HT1080 (cell line): ENCODE results near the gene WSB1. TPM values are rescaled to one million over a fixed set of nuclear protein-coding genes. Genes with fewer than 3 reads are reported as not detected.
"Not testable (repeated sequence)": the region's sequence is repeated elsewhere in the genome, so short reads cannot be mapped to it uniquely, and the experiment has no call there.

Experiments used
- DNase-seq: peaks from one replicate; pipeline ENCODE4 v3.0.0-alpha.2; 2015; ENCODE audit warnings: low read depth
- polyA plus RNA-seq, 2 experiments: library from polyadenylated mRNA; depleted of rRNA; stranded (reverse); fragments of >200 nt; gene quantifications; 2 replicates each; pipeline ENCODE4 v1.2.3, GENCODE V29; 2015
- total RNA-seq: library from RNA; depleted of rRNA; stranded (reverse); fragments of >200 nt; shearing (Covaris generic); gene quantifications from 2 replicates; pipeline ENCODE4 v1.2.3, GENCODE V29; 2014; rRNA removed

The WSB1 gene, protein sequence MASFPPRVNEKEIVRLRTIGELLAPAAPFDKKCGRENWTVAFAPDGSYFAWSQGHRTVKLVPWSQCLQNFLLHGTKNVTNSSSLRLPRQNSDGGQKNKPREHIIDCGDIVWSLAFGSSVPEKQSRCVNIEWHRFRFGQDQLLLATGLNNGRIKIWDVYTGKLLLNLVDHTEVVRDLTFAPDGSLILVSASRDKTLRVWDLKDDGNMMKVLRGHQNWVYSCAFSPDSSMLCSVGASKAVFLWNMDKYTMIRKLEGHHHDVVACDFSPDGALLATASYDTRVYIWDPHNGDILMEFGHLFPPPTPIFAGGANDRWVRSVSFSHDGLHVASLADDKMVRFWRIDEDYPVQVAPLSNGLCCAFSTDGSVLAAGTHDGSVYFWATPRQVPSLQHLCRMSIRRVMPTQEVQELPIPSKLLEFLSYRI
- total RNA-seq: 31.7 and 62.4 TPM in 2 replicates
- 29.0 and 30.2 TPM in 2 replicates for polyA plus RNA-seq (2015; cell fraction: cytosol; rRNA removed)
- polyA plus RNA-seq (2015; cell fraction: nucleus; rRNA removed): 444 and 485 TPM in 2 replicates

DNA sequence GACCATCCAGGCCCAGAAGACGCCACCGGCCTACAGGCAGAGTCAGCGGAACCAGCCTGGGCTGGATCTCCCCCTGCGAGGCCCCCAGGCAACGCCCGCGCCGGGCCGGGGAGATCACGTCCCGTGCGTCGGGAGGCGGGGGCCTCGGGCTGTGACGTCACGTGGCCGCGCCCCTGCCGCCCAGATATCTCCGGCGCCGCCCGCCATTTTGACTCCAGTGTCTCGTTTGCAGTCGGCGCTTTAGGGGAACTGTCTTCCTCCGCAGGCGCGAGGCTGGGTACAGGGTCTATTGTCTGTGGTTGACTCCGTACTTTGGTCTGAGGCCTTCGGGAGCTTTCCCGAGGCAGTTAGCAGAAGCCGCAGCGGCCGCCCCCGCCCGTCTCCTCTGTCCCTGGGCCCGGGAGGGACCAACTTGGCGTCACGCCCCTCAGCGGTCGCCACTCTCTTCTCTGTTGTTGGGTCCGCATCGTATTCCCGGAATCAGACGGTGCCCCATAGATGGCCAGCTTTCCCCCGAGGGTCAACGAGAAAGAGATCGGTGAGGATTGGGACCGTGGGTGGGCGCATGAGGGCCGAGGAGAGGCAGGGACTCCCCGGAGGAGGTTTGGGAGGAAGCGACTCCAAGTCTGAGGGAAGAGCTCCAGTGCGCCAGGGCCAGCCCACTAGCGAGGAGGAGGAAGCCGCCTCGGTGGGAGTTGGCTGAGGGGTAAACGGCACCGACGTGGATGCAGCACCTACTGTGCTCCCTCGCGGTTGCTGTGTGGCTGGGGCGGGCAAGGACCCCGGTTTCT, at the start of gene WSB1:
Gene WSB1, plus strand, starts transcription at position 217 of the 791 bp plus-strand sequence. Its CDS starts 282 bp downstream, at position 499.
- peak; percentile 90 for DNase-seq

DNA sequence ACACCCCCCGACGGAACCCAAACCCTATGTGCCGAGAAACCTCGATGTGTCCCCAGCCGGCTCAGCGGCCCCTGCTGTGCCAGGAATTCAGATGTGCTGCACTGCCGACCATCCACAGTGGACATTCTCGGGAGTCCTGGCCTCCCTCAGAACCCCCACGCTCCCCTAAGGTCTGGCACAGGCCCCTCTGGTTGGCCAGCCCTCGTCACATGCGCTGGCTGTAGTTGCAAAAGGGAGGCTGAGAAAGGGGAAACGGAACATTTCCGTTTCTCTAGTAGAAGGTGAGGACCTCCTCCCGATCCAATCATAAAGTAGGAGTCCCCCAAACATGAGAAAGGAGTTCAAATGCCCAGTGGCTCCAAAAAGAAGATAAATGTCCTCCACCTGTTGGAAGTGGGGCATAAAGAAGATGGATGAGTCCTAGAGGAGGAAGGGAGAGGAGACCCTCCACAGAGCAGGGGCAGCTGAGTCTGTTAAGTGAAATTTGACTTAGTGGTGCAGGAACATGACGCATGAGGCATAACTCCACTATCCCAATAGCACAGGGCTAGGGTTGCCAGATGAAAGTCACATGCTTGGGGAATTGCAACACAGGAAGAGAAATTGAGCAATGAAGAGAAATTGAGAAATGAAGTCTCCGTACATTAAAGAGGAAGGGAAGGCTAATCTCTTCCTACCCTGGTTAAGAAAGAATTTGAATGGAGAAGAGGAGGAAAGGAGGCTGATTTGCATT, 49.3 kb upstream of the WSB1 start:
- peak; percentile 80 for DNase-seq

DNA sequence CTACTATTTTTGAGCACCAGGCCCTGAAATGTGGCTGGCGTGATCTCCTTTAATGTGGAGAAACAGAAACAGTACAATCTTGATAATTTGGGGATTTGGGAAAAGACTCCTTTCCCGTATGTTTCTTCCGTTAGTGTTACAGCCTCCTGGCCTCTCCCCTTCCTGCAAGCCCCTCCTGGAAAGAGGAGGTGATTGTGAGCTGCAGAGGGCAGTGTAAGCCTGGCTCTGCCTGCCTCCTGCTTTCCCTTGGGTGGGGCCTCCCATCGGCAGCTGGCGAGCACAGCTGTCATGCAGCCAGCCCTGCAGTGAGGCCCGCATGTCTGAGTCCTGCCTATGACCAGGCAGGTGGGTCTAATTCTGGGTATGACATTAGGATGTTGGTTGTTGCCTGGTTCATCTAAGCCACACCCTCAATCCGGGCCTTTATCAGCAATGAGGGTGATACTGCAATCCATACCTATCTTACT, 48.7 kb upstream of the WSB1 start:
- DNase-seq: peak; percentile 86

DNA sequence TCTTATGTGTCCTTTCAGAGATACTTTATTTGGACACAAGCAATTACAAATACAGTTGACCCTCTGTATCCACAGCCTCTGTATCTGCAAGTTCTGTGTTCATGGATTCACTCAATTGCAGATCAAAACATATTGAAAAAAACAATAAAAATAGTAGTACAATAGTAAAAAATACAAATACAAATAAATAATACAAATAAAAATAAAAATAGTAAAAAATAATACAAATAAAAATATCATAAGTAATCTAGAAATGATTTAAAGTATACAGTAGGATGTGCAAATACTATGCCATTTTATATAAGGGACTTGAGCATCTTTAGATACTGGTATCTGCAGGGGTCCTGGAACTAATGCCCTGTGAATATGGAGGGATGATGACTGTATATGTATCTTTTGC, 47.4 kb upstream of the WSB1 start:
- DNase-seq: no peak

DNA sequence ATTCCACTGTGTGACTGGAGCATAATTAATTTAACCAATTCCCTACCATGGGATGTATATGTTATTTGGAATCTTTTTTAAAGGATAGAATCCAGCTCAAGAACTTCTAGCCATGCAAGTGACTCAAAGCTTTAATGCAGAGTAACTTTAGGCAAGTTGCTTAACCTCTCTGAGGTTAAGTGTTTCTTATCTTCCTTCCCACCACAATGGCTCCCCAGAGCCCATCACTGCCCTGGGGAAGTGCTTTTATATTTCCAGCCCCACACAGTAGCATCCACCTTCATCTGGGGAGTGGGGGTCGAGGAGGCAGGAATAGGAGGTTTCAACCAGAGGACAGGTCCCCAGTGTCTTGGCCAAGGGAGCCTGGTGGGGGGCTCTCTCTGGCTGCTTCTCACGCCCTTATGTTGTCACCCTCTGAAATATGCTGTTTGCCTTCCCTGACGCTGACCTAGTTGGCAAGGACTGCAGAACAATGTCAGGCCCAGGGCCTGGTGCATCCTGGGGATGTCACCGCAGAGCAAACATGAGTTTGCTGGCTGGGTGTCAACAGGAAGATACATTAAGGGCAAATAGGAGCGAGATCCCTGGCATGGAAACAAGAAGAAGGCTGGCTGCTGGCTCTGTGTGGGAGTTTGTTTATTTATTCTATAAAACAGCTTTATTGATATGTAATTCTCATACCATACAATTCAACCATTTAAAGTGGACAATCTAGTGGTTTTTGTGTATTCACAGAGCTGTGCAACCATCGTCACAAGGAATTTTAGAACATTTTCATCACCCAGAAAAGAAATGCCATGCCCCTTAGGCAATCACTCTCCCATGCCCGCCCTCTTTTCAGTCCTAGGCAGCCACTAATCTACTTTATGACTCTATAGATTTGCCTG, 46.6 kb upstream of the WSB1 start:
- peak; percentile 42 for DNase-seq

DNA sequence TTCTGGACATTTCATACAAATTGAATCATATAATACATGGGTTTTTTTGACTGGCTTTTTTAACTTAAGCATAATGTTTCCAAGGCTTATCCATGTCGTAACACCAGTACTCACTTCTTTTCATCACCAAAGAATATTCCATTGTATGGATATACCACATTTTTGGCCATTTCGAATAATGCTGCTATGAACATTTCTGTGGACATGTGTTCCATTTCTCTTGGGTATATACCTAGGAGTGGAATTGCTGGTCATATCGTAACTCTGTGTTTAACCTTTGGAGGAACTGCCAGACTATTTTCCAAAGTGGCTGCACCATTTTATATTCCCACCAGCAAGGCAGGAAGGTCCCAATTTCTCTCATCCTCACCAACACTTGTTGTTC, 46.0 kb upstream of the WSB1 start:
- DNase-seq: no peak

DNA sequence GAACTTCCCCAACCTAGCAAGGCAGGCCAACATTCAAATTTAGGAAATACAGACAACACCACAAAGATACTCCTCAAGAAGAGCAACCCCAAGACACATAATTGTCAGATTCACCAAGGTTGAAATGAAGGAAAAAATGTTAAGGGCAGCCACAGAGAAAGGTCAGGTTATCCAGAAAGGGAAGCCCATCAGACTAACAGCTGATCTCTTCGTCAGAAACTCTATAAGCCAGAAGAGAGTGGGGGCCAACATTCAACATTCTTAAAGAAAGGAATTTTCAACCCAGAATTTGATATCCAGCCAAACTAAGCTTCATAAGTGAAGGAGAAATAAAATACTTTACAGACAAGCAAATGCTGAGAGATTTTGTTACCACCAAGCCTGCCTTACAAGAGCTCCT, 43.1 kb upstream of the WSB1 start:
- not testable (repeated sequence) for DNase-seq

DNA sequence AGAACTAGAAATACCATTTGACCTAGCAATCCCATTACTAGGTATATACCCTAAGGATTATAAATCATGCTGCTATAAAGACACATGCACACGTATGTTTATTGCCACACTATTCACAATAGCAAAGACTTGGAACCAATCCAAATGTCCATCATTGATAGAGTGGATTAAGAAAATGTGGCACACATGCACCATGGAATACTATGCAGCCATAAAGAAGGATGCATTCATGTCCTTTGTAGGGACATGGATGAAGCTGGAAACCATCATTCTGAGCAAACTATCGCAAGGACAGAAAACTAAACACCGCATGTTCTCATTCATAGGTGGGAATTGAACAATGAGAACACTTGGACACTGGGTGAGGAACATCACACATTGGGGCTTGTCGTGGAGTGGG, 39.1 kb upstream of the WSB1 start:
- not testable (repeated sequence) for DNase-seq

DNA sequence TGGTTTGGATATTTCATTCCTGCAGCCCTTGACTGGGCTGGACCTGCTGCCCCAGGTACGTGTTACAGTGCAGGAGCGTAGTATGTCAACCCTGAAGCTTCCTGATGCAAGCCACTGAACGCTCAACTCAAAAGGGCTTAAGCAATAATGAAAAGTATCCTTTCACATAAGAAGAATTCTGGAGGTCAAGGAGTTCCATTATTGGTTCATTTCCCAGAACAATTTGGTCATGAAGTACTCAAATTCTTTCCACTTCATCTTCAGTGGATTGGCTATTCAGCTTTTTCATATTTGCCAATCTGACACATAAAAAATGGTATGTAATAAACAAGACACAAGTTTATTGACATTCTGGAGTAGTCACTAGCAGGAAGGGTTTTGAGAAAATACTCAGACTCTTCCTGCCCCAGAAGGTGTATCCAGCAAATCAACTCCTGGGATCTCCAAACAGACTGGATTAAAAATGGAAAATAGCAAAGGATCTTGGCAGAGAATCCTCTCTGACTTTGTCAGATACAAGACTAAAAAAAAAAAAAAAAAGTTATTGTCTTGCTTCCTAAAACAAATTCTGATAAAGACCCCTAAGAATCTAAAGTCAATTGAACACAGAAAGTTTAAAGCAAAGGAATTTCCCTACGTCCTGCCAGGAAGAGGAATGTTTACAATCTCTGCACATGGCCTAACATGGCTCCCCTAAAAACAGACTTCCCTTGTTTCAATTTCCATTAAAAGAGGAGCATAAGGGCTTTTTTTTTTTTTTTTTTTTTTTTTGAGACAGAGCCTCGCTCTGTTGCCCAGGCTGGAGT, 37.5 kb upstream of the WSB1 start:
- DNase-seq: no peak

DNA sequence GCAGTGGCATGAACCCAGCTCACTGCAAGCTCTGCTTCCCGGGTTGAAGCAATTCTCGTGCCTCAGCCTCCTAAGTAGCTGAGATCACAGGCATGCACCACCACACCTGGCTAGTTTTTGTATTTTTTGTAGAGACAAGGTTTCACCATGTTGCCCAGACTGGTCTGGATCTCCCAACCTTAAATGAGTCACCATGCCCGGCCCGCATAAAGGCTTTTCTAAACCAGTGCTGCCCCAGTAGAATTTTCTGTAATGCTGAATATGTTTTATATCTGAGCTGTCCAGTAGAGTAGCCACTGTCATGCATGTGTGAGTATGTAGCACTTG, 36.9 kb upstream of the WSB1 start:
- no peak for DNase-seq

DNA sequence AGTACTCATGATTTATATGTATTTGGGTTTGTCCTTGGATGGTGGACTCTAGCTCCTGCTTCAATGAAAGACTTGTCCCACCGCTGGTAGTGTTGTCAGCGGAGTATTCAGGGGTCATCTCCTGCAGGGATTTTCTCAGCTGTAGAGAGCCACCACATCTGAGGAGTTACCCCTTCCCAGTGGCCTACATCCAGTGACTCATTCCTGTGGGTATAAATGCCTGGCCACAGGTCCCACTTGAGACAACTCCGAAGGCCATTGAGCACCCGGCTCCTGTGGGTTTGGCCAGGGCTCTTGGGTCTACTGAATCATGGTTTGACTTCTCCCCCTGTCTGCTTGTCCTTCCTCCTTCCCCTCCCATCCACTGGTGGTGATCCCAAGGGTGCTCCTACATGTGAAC, 34.6 kb upstream of the WSB1 start:
- DNase-seq: peak; percentile 55

DNA sequence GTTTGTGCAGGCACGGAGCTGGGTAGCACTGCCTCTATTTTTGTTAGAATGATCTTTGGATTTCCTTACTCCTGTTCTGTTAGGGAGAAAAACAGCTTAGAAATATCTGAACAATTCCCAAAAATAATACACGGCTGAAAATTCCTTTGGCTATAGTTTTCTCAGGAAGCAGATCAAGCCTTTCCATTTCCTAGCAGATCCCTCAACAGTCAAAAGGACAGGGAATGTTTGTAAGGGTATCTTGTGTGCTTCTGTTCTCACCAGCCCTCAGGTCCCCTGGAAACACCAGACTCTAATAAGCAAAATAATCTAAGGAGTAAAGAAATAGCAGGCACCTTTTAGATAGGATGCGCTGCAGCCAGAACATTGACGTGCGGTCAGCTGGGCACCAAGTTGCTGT, 30.5 kb upstream of the WSB1 start:
- no peak for DNase-seq

DNA sequence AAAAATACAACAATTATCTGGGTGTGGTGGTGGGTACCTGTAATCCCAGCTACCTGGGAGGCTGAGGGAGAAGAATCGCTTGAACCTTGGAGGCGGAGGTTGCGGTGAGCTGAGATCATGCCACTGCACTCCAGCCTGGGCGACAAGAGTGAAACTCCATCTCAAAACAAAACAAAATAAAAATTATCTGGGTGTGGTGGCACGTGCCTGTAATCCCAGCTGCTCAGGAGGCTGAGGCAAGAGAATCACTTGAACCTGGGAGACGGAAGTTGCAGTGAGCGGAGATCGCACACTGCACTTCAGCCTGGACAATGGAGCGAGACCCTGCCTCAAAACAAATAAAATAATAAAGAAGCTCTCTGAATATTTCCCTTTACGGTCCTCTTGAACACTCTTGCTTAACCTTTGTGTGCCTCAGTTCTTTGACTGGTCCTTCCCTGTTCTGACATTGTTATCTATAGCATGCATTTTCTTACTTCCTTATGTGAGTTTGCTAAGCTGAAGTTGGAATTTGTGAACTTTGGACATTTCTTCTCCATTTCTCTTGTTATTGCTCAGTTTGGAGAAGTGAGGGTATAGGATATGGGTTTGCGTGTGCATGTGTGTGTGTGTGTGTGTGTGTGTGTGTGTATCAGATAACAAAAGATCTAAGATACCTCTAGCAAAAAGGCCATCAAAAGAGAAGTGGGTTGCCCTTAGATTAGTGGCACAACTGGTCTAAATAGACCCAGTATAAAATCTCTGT, 29.7 kb upstream of the WSB1 start:
- DNase-seq: no peak

DNA sequence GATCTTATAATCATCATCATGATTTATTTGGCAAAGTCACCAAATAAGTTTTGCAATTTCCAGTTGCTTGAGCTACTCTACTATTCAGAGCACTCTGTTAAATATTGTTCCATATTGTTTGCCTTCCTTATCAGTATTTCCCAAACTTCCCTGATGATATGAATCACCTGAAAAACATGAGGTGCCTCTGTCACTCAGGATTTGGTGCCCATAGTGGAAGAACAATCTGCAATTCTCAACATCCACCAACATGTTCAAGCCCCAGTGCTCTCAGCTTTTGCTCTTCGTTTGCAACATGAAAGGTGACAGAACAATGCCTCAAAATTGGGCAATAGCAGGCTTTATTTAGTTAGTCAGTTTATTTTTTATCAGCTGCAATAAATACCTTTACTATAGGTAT, 28.6 kb upstream of the WSB1 start:
- no peak for DNase-seq

DNA sequence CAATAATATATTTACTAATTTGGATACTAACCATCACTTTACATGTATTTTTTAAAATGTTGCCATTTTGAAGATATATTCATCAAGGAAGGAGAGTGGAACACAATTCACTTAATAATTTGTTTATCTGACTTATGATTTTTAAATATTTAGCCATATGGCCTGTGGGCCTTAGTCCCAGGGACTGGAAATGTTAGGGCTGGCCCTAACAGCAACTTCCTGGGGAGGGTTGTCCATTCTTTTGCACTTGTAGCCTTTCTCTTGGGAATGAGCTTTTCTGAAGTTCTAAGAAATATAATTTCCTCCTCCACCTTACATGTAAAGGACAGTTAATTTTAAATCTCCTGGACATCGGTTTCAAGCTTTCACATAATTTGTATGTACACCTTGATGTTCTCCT, 27.7 kb upstream of the WSB1 start:
- DNase-seq: no peak

DNA sequence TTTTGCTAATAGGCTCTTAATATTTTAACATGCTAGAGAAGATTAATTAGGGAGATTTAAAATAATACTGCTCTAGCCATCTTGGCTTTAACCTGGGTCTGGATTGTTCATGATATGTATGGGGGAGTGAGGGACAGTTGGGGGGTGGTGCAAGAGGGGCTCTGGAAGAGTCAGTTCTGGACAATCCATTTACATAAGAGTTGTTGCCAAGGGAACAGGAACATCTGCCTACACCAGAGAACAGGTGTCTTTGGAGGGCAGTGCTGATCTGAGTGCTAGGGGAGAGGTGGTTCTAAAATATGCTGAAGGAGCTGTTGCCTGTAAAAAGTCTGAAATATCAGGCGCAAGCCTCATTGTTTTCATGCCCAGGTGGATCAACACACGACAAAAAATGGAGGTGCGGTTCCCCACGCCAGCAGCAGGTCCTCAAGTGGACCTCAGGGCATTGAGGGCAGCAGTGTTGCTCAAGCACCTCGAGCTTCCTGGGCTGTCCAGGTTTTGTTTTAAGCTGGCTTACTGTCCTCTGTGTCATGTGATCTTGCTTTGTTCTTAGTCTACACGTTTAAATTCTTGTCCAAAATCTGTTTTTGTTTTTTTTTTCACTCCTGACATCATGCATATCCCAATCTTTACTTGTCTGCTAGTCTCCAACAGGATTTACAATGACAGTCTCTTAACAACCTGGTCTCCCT, 25.4 kb upstream of the WSB1 start:
- DNase-seq: no peak

DNA sequence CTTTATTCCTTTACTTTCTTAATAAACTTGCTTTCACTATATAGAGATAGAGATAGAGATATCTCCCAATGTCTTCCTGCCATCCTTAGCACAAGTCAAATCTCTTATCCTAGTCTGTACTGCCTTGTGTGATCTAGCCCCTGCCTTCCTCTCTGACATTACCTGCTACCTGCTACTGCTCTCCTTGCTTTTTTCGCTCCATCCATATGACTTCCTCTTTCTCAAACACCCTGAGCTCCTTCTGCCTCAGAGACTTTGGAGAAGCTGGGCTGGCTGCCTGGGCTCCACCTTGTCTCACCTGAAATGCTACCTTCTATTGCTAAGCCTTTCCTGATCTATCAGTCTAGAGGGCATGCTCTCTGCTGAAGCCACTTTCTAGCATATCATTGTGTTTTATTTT, 24.7 kb upstream of the WSB1 start:
- DNase-seq: no peak

DNA sequence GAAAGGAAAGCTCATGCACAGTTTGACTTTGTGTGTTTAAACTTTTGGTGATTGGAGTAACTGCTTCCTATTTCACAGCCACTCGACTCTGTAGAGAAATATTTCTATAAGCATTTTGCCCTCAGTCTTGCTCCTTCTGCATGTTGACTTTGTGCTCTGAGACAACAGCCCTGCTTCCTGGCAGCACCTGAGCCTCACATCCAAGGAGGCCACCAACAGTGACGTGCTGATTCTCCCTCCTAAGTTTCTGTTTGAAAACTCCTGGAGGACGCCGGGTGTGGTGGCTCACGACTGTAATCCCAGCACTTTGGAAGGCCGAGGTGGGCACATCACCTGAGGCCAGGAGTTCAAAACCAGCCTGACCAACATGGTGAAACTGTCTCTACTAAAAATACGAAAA, 23.9 kb upstream of the WSB1 start:
- DNase-seq: no peak
